HG02973 (cell line): ENCODE data around the gene TAAR5.
A peak's percentile ranks its signal among the peaks of the same experiment; 100 is the strongest.
"Not testable (repeated sequence)": the region's sequence is repeated elsewhere in the genome, so short reads cannot be mapped to it uniquely, and the experiment has no call there.

Source experiments
- ATAC-seq: cut with Tn5 transposase; IDR thresholded peaks from one replicate; pipeline ENCODE4 v1.9.1; 2021; ENCODE audit warnings: moderate library complexity; ENCODE audit not compliant: unreplicated experiment

TAAR5 gene

DNA sequence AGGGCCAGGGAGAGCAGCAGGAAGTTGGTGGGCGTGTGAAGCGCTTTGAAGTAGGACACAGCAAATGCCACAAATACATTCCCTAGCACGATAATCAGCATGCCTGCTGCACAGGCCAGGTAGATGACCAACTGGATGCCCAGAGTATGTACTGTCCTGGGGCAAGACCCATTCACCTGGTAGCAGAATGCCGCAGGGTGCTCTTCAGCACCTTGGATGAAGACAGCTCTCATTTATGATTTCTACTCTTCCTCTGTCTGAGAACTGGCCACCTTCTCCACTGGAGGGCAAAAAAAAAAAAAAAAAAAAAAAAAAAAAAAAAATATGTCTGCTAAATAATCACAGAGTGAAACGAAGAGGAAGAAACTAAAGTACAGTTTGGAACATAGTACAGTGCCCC, at the start of gene TAAR5:
TAAR5 (minus strand) TSS at position 288 of the 400 bp plus-strand sequence; CDS start at position 233, 55 bp downstream.
- ATAC-seq: no peak

GRCh38 chr6:132637135-132637534, 47.6 kb upstream of the TAAR5 start:
- ATAC-seq: not testable (repeated sequence)

DNA sequence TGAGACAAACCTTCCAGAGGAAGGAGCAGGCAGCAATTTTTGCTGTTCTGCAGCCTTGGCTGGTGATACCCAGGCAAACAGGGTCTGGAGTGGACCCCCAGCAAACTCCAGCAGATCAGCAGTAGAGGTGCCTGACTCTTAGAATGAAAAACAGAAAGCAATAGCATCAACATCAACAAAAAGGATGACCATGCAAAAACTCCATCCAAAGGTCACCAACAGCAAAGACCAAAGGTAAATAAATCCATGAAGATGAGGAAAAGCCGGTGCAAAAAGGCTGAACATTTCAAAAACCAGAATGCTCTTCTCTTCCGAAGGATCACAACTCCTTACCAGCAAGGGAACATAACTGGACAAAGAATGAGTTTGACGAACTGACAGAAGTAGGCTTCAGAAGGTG, 46.4 kb upstream of the TAAR5 start:
- not testable (repeated sequence) for ATAC-seq

- not testable (repeated sequence) for ATAC-seq
Observed at GRCh38 chr6:132635288-132635687, 45.7 kb upstream of the TAAR5 start.

- ATAC-seq: no peak
Observed at GRCh38 chr6:132634796-132635195, 45.3 kb upstream of the TAAR5 start.

DNA sequence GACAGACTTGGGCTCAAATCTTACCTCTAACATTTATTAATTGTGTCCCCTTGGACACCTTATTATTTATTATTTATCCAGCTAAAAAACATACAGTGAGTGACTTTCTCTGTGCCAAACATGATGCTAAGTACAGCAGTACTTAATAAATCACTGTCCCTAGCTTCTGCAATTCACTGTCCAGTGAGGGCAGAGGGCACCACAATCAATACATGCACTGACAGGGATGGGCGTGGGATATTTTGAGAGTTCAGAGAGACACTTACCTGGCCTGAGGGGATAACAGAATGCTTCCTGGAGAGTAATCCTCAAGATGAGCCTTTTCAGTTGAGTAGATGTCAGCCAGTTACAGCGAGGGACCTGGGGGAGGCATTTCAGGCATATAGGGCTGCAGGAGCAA, 43.8 kb upstream of the TAAR5 start:
- ATAC-seq: no peak

DNA sequence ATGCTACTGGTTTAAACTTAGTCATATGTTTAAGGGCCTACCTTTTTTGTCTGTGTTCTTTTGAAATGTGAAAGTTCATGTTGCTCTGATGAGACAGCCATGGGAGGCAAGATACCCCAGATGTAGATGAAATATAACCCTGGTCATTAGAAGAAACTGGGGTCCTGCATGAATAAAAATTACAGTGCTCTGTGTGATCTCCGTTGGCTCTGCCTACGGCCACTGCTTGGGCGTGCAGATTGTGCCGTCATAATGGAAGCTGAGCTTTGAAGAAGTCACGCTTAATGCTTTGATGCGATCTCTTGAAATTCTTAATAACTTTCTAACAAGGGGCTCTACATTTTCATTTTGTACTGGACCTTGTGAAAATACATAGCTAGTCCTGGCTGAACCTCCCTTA, 34.6 kb upstream of the TAAR5 start, which contains the start of gene TAAR2:
TAAR2 (minus strand) TSS at position 101 of the 400 bp plus-strand sequence; CDS start at position 101, 0 bp downstream.
- ATAC-seq: no peak

- ATAC-seq: no peak
Observed at GRCh38 chr6:132623106-132623845, 33.7 kb upstream of the TAAR5 start.

DNA sequence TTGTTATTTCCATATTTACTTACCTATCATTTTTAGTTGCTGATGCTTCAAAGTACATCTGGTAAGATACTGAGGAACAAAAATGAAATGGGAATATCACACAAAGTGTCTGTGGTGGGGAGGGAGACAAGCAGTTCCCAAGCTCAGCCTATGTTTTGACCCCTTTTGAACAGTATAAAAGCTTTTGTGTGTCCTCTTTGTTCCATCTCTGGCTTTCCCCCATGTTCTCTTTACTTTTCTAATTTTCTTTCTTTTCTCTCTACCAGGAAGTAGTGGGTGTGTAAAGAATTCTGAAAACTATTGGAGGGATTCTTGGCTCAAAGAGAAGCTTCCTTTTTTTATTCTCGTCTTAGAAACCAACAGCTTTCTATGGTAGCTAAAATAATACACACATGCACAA, 27.1 kb upstream of the TAAR5 start:
- ATAC-seq: no peak

- no peak for ATAC-seq
Observed at GRCh38 chr6:132614554-132614953, 25.0 kb upstream of the TAAR5 start.

DNA sequence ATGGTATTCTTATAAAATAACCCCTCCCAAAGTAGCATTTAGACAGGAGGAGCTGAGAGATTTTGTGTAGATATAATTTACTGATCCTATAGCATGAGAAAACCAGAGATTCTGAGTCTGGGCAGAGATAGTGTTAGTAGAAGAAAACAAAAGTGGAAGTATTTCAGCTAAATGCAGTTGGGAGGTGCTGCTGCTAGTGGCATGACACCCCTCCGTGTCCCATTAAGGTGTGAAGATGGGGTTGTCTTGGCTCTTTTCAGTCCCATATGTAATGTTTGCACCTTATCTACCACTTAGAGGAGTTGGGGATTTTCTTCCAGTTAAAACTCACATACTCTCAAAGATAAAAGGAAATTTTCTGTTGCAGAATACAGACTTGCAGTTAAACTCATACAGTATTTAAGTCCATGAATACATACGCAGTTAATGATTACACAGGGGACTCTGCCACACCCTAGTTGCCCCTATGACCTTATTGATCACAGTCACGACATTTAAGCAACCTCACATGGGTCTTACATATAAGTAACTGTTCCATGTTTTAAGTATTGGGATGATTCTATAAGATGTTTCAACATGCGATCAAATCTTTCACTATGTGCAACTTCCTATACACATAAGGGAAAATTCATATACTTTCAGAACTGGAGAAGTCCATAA, 23.0 kb upstream of the TAAR5 start:
- no peak for ATAC-seq

- no peak for ATAC-seq
Observed at GRCh38 chr6:132611616-132612015, 22.1 kb upstream of the TAAR5 start.

DNA sequence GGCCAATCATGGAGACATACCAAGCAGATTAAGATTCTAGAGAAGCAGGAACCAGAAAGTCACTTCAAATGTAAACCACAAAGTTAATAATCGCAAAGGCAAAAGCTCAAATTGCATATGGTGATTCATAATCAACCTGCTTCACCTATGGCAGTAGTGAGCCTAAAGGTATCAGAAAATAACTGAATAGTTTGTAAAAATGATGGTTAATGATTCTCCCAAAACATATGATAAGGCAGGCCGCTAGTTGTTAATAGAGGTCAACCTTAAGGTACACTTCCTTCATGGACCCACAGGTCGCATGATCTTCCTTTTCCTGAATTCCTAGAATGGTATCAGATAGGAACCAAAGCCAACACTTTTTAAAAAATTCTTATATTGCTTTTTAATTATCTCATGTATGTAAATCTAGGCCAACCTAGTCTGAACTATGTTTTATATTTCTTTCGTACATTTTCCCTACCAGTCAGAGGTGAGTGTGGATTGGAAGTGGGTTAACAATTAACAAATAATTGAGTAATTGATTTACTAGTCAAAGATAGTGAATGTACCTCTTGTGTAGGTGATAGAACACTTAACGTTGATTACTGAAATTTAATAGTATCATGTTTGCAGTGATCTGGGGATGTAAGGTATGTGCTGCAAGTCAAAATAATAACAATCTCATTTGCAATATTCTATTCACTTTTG, 18.1 kb upstream of the TAAR5 start:
- ATAC-seq: no peak

- no peak for ATAC-seq
Observed at GRCh38 chr6:132604635-132605152, 15.2 kb upstream of the TAAR5 start.

- not testable (repeated sequence) for ATAC-seq
Observed at GRCh38 chr6:132600900-132601299, 11.4 kb upstream of the TAAR5 start.

DNA sequence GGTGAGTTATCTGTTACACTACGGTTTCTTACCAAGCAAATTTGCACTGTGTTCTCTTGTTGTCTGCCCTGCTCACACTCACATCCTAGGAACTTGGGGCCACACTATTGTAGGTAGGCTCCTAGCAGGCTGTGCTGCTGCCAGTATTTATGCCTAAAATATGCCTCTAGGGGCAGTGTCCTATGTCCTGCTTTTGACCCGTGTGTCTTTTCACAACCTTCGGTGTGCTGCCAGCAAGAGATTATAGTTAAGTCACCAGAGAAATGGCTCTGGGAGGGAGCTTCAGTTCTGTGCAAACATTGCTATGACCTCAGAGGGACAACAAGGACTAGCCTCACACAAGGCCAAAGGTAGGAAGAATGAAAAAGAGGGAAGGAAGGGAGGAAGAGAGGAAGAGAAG, 8.9 kb upstream of the TAAR5 start:
- peak; percentile 92 for ATAC-seq

DNA sequence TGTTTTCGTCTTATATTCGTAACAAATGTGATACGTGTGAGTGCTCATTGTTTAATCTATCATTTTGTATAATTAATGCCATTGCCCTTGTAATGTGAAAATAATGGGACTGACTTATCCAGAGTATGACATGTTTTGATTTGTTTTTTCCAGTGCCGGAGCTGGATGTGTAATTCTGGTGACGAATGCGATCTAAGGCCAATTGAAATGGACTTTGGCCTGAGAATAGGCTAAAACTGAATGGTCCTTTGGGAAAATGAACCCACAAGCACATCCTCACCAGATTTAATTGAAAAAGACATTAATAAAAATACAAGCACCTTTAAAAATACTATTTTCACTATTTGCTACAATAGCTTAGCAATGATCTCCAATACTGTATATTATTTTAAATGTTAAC, 6.7 kb upstream of the TAAR5 start:
- ATAC-seq: no peak

- no peak for ATAC-seq
Observed at GRCh38 chr6:132592855-132593254, 3.3 kb upstream of the TAAR5 start.

GRCh38 chr6:132590362-132590761, 821 bp upstream of the TAAR5 start:
- ATAC-seq: no peak

- ATAC-seq: no peak
Observed at GRCh38 chr6:132587424-132587823, 2.1 kb downstream of the TAAR5 start.

DNA sequence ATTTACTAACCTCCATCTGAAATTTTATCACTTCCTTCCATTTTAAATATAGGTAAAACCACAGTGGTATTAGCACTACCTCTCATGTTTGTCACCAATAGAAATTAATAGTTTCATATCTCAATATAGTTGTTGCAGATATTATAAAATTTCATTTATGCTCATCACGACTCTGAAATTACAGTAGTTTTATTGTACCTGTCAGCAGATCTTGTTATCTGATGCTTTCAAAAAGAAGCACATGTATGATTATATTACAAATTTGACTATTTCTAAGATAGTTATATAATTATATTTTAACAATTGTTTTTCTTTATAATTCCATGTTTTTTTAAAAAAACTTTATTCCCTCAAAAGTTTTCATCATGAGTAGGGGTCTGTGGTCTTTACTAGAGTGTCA, 4.8 kb downstream of the TAAR5 start:
- ATAC-seq: no peak

DNA sequence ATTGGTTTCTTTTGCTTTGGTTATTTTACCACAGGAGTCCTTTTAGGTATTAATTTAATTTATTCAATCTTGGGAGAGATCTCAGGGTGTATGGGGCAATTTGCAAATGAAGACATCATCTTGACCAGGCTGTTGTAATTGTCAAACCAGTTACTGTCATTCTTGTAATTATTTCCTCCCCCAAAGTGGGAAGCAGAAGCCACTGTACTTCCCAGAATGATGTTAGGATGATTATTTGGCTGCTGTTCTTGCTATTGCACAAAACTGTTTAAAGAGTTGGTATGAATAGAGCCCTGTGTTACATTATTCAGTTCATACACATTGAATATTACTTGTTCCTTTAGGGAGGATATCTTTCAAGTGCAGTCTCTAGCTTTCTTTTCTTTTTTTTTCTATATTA, 17.8 kb downstream of the TAAR5 start:
- ATAC-seq: no peak
